Measurements from ENCODE around the gene PLPPR1.

- TF ChIP-seq CTCF (IDR thresholded peaks at IDR 0.05) (no peak), POLR2A (IDR thresholded peaks at IDR 0.05) (no peak)
Observed at GRCh38 chr9:101201630-101202029, 173.1 kb downstream of the PLPPR1 start.
